ENCODE results near the gene SH3RF2.

Gene SH3RF2

DNA sequence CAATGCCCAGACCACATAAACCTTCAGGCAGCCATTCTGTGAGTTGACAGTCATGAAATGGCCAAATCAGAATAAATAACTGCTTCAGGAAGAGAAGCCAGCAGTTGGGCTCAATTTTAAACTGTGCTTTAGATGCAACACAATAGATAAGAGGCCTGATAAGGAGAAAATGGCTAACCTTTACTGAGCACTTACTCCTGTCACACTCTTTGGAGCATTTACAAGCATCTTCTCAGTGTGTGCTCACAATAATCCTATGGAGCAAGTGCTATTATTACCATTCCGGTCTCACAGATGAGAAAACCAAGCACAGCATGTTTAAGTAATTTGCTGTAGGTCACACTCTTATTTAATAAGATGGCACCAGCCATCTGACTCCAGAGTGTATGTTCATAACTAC lies 11.5 kb upstream of the SH3RF2 start:
- peaks cover 4% of the 10 kb centered on the region for H3K79me1 ChIP-seq (ENCODE audit: low read length)
- no peak overlapping the region for H3K4ac ChIP-seq (ENCODE audit: low read depth, low read length)
- H3K9me3 ChIP-seq (ENCODE audit: insufficient read depth, low read depth, low read length) = no peaks in the 10 kb centered on the region
- H3K23ac ChIP-seq (ENCODE audit: low read length) = no peak overlapping the region
- H2BK12ac ChIP-seq (ENCODE audit: low read length) = no peak overlapping the region
- no peak overlapping the region for H2AFZ ChIP-seq (ENCODE audit: insufficient read depth, low read length, poor library complexity)
- no CpG with 5 or more reads among the region's 1 CpG for WGBS (ENCODE audit: extremely low coverage, insufficient coverage, insufficient read length)
- no peak overlapping the region for H3K14ac ChIP-seq (ENCODE audit: low read length)
- H3K4me2 ChIP-seq (ENCODE audit: low read length) = no peak overlapping the region
- H2BK5ac ChIP-seq (ENCODE audit: low read depth, low read length, poor library complexity) = no peak overlapping the region
- H3K4me3 ChIP-seq (ENCODE audit: low read depth, low read length) = no peak overlapping the region
- H2BK120ac ChIP-seq (ENCODE audit: insufficient read depth, low read length, poor library complexity) = peak overlapping the region; percentile 33
- no peak overlapping the region for H4K91ac ChIP-seq (ENCODE audit: low read depth, low read length)
- no peak for DNase-seq
- H2AK5ac ChIP-seq (ENCODE audit: low read length) = no peak overlapping the region
- H3K27ac ChIP-seq (ENCODE audit: low read depth, low read length) = peak overlapping the region; percentile 14
- no peak overlapping the region for H4K12ac ChIP-seq (ENCODE audit: low read depth, low read length)
- no peak overlapping the region for H4K8ac ChIP-seq (ENCODE audit: low read depth, low read length)
- no peak overlapping the region for H3K9ac ChIP-seq (ENCODE audit: low read length)
- H3K79me2 ChIP-seq (ENCODE audit: control insufficient read depth, insufficient read depth, low read length, poor library complexity) = no peaks in the 10 kb centered on the region
- H3K27me3 ChIP-seq (ENCODE audit: insufficient read depth, low read length) = no peaks in the 10 kb centered on the region
- no peak overlapping the region for H3K18ac ChIP-seq (ENCODE audit: low read length)
- H3K36me3 ChIP-seq (ENCODE audit: control insufficient read depth in 1 of 2, insufficient read depth in 2 of 2, low read length in 2 of 2) = no peaks in the 10 kb centered on the region
- H3K4me1 ChIP-seq (ENCODE audit: control insufficient read depth in 1 of 2, insufficient read depth in 2 of 2, low read length in 2 of 2) = no peaks in the 10 kb centered on the region

- no peak overlapping the region for H2BK12ac ChIP-seq (ENCODE audit: low read length)
- H2AFZ ChIP-seq (ENCODE audit: insufficient read depth, low read length, poor library complexity) = no peak overlapping the region
- no peaks in the 10 kb centered on the region for H3K79me2 ChIP-seq (ENCODE audit: control insufficient read depth, insufficient read depth, low read length, poor library complexity)
- H4K12ac ChIP-seq (ENCODE audit: low read depth, low read length) = no peak overlapping the region
- H4K91ac ChIP-seq (ENCODE audit: low read depth, low read length) = no peak overlapping the region
- WGBS (ENCODE audit: extremely low coverage, insufficient coverage, insufficient read length) = no CpG with 5 or more reads among the region's 1 CpG
- no peak overlapping the region for H2BK5ac ChIP-seq (ENCODE audit: low read depth, low read length, poor library complexity)
- H3K27ac ChIP-seq (ENCODE audit: low read depth, low read length) = no peak overlapping the region
- no peak overlapping the region for H4K8ac ChIP-seq (ENCODE audit: low read depth, low read length)
- H3K4me1 ChIP-seq (ENCODE audit: control insufficient read depth in 1 of 2, insufficient read depth in 2 of 2, low read length in 2 of 2) = no peaks in the 10 kb centered on the region
- H3K36me3 ChIP-seq (ENCODE audit: control insufficient read depth in 1 of 2, insufficient read depth in 2 of 2, low read length in 2 of 2) = no peaks in the 10 kb centered on the region
- H2AK5ac ChIP-seq (ENCODE audit: low read length) = no peak overlapping the region
- peaks cover 4% of the 10 kb centered on the region for H3K79me1 ChIP-seq (ENCODE audit: low read length)
- peak in 1 of 2 donors; percentile 74 for DNase-seq
- no peak overlapping the region for H3K18ac ChIP-seq (ENCODE audit: low read length)
- H3K4ac ChIP-seq (ENCODE audit: low read depth, low read length) = no peak overlapping the region
- H3K14ac ChIP-seq (ENCODE audit: low read length) = no peak overlapping the region
- no peak overlapping the region for H3K9ac ChIP-seq (ENCODE audit: low read length)
- H2BK120ac ChIP-seq (ENCODE audit: insufficient read depth, low read length, poor library complexity) = no peak overlapping the region
- H3K23ac ChIP-seq (ENCODE audit: low read length) = no peak overlapping the region
- no peaks in the 10 kb centered on the region for H3K9me3 ChIP-seq (ENCODE audit: insufficient read depth, low read depth, low read length)
- H3K4me3 ChIP-seq (ENCODE audit: low read depth, low read length) = no peak overlapping the region
- no peaks in the 10 kb centered on the region for H3K27me3 ChIP-seq (ENCODE audit: insufficient read depth, low read length)
- H3K4me2 ChIP-seq (ENCODE audit: low read length) = no peak overlapping the region
Measured at GRCh38 chr5:145925353-145925752, 11.0 kb upstream of the SH3RF2 start.

- no peaks in the 10 kb centered on the region for H3K4me1 ChIP-seq (ENCODE audit: control insufficient read depth in 1 of 2, insufficient read depth in 2 of 2, low read length in 2 of 2)
- peaks cover 4% of the 10 kb centered on the region for H3K79me1 ChIP-seq (ENCODE audit: low read length)
- H2BK12ac ChIP-seq (ENCODE audit: low read length) = no peak overlapping the region
- H3K27ac ChIP-seq (ENCODE audit: low read depth, low read length) = no peak overlapping the region
- H3K27me3 ChIP-seq (ENCODE audit: insufficient read depth, low read length) = no peaks in the 10 kb centered on the region
- no peak overlapping the region for H4K91ac ChIP-seq (ENCODE audit: low read depth, low read length)
- H3K79me2 ChIP-seq (ENCODE audit: control insufficient read depth, insufficient read depth, low read length, poor library complexity) = no peaks in the 10 kb centered on the region
- H3K4ac ChIP-seq (ENCODE audit: low read depth, low read length) = no peak overlapping the region
- DNase-seq = peak in 1 of 2 donors; percentile 23
- H3K9me3 ChIP-seq (ENCODE audit: insufficient read depth, low read depth, low read length) = no peaks in the 10 kb centered on the region
- no peak overlapping the region for H3K9ac ChIP-seq (ENCODE audit: low read length)
- H3K4me3 ChIP-seq (ENCODE audit: low read depth, low read length) = no peak overlapping the region
- no peak overlapping the region for H2BK120ac ChIP-seq (ENCODE audit: insufficient read depth, low read length, poor library complexity)
- no peak overlapping the region for H2AK5ac ChIP-seq (ENCODE audit: low read length)
- H3K14ac ChIP-seq (ENCODE audit: low read length) = no peak overlapping the region
- no peak overlapping the region for H2AFZ ChIP-seq (ENCODE audit: insufficient read depth, low read length, poor library complexity)
- H3K4me2 ChIP-seq (ENCODE audit: low read length) = no peak overlapping the region
- H3K18ac ChIP-seq (ENCODE audit: low read length) = no peak overlapping the region
- H2BK5ac ChIP-seq (ENCODE audit: low read depth, low read length, poor library complexity) = no peak overlapping the region
- no peak overlapping the region for H4K8ac ChIP-seq (ENCODE audit: low read depth, low read length)
- H4K12ac ChIP-seq (ENCODE audit: low read depth, low read length) = no peak overlapping the region
- no peaks in the 10 kb centered on the region for H3K36me3 ChIP-seq (ENCODE audit: control insufficient read depth in 1 of 2, insufficient read depth in 2 of 2, low read length in 2 of 2)
- H3K23ac ChIP-seq (ENCODE audit: low read length) = no peak overlapping the region
Measured at GRCh38 chr5:145925803-145926202, 10.6 kb upstream of the SH3RF2 start.

- H3K4ac ChIP-seq (ENCODE audit: low read depth, low read length) = no peak overlapping the region
- no peaks in the 10 kb centered on the region for H3K9me3 ChIP-seq (ENCODE audit: insufficient read depth, low read depth, low read length)
- DNase-seq = no peak
- peaks cover 2% of the 10 kb centered on the region for H3K79me2 ChIP-seq (ENCODE audit: control insufficient read depth, insufficient read depth, low read length, poor library complexity)
- no peak overlapping the region for H3K4me2 ChIP-seq (ENCODE audit: low read length)
- H4K91ac ChIP-seq (ENCODE audit: low read depth, low read length) = no peak overlapping the region
- WGBS (ENCODE audit: extremely low coverage, insufficient coverage, insufficient read length) = no CpG with 5 or more reads among the region's 2 CpGs
- H2AFZ ChIP-seq (ENCODE audit: insufficient read depth, low read length, poor library complexity) = no peak overlapping the region
- no peak overlapping the region for H3K9ac ChIP-seq (ENCODE audit: low read length)
- H4K8ac ChIP-seq (ENCODE audit: low read depth, low read length) = no peak overlapping the region
- no peak overlapping the region for H3K4me3 ChIP-seq (ENCODE audit: low read depth, low read length)
- no peak overlapping the region for H4K12ac ChIP-seq (ENCODE audit: low read depth, low read length)
- no peaks in the 10 kb centered on the region for H3K36me3 ChIP-seq (ENCODE audit: control insufficient read depth in 1 of 2, insufficient read depth in 2 of 2, low read length in 2 of 2)
- no peak overlapping the region for H3K18ac ChIP-seq (ENCODE audit: low read length)
- no peaks in the 10 kb centered on the region for H3K27me3 ChIP-seq (ENCODE audit: insufficient read depth, low read length)
- H2AK5ac ChIP-seq (ENCODE audit: low read length) = no peak overlapping the region
- H2BK5ac ChIP-seq (ENCODE audit: low read depth, low read length, poor library complexity) = no peak overlapping the region
- no peak overlapping the region for H2BK12ac ChIP-seq (ENCODE audit: low read length)
- H3K23ac ChIP-seq (ENCODE audit: low read length) = no peak overlapping the region
- peaks cover 6 to 9% of the 10 kb centered on the region in 2 experiments for H3K4me1 ChIP-seq (ENCODE audit: control insufficient read depth in 1 of 2, insufficient read depth in 2 of 2, low read length in 2 of 2)
- H3K79me1 ChIP-seq (ENCODE audit: low read length) = peaks cover 3% of the 10 kb centered on the region
- H3K14ac ChIP-seq (ENCODE audit: low read length) = no peak overlapping the region
- H3K27ac ChIP-seq (ENCODE audit: low read depth, low read length) = no peak overlapping the region
- no peak overlapping the region for H2BK120ac ChIP-seq (ENCODE audit: insufficient read depth, low read length, poor library complexity)
Measured at GRCh38 chr5:145931718-145932117, 4.7 kb upstream of the SH3RF2 start.
